Ramos (cell line): ENCODE data around the gene TRPV4.

Experiments
- in situ Hi-C: fragments of 300-500 bp; cut with MboI; formaldehyde crosslinking; loops from one replicate; pipeline ENCODE4 v1.14.3; 2022; ENCODE audit warnings: low sequenced_read_pairs; ENCODE audit not compliant: unreplicated experiment

The TRPV4 gene

DNA sequence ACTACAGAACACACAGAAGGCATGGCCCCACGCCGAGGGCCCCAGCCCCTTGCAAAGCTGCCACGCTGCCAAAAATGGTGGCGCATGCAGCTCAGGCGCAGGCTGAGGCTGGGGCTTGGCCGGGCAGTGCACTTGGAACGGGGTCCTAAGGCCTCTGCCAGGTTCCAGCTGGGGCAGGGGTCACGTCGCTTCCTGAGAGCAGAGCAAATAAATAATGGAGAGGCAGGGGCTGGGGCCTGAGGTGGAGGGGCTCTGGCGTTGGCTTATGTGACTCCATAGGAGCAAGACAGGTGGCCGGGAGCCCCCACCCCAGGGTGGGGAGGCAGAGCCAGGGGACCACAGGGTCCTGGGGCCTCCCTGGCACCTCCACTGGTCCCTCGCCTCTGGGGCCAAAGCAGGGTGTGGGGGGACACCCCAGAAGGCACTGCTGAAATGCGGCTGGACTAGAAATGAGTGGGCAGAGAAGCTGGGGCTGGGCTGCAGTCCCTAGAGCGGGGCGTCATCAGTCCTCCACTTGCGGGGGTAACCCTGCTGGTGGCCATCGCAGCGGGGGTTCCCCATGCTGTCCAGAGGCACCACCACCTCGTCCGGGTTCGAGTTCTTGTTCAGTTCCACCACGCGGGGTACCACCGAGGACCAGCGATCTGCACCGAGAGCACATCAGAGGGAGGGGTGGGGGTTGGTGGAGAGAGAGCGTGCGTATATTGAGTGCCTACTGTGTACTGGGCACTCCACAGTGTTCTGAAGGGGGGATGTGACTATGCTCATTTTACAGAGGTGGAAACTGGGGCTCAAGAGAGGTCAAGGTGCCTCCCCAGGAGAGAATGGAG is 49.8 kb downstream of the TRPV4 start:
- in situ Hi-C loops: no loop called here

DNA sequence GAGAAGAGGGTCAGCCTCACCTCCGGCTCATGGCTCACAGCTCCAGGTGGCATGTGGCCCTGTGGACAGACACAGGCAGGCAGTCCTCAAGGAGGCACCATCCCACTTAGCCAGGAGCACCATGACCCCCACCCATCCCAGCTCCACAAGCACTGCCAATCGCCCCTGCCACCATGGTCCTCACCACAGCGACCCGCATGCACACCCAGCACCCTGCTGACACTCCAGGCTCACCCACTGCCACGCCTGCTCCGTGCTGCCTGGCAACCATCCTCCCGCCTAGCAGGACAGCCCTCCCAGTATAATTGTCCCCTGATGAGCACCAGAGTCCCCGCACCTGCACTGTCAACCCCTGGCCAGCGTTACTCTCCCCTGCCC is 50.9 kb downstream of the TRPV4 start:
- in situ Hi-C loops: no loop called here

DNA sequence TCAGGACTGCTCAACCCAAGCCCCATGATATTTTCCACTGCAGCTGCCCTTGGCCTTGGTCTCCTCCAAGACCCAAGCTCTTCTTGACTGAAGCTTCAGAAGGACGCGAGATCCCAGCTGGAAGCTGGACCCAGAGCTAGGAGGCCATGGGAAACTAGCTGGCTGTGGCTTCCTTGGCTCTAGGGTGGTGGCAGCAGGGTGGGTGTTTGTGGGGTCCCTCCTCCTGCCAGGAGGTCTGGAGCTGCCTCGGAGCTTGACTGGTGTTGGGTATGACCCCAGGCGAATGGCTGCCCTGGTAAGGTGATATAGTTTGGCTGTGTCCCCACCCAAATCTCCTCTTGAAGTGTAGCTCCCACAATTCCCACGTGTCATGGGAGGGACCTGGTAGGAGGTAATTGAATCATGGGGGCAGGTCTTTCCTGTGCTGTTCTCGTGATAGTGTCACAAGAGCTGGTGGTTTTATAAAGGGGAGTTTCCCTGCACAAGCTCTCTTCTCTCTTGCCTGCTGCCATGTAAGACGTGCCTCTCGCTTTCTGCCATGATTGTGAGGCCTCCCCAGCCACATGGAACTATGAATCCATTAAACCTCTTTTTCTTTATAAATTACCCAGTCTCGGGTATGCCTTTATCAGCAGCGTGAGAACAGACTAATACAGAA is 51.4 kb downstream of the TRPV4 start:
- in situ Hi-C loops: no loop called here

DNA sequence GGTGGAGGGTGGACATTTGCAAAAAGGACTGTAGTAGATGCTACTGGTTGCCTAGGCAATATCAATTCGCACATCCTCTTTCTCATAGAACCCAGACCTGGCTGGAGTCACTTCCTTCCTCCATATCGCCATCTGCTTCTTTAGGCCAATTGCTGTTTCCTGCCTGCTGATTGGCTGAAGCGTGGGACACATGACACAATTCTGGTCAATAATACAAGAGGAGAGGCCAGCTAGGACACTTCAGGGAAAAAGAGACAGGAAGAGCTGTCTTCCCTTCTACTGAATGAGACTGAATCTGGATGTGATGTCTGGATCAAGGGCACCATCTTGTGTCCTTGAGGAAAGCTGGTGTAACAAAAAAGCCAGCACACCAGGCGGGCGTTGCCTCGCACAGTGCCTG is 53.8 kb downstream of the TRPV4 start:
- in situ Hi-C loops: loop anchor here (10.0 kb wide), 2 partner anchors 175 to 255 kb away; no protein-coding TSS in a partner anchor

DNA sequence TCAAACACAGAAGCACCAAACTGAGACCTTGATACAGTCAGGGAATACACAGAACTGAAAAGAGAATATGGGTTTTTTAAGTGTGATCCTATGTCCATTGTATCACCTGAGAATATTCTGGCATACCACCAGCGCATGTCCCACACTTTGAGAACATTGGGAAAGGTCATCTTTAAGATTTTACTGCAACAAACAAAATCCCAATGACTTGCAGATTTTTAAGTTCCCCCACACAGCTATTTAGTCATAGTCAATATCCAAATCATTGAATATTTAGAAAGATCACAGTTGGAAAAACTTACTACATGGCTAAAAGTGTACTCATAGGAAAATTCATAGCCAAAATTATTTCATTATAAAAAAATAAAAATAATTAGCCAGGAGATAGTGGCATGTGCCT is 54.5 kb downstream of the TRPV4 start:
- in situ Hi-C loops: loop anchor here (10.0 kb wide), 2 partner anchors 174 to 254 kb away; no protein-coding TSS in a partner anchor

DNA sequence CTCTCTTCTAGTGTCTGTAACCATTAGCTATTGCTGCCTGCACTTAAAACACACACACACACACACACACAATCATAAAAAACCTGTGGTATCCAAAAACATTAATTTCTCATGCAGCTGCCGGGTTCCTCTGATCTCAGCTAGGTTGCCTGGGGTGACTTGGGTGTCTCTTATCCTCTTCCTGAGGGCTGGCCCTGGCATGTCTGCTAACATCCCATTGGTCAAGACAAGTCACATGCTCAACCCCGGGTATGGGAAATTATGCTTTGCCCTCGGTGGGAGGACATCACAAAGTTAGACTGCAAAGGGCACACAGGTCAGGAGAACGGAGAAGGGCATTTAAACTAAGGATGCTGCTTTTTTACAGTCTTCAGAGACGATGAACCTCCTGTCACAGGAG is 55.7 kb downstream of the TRPV4 start:
- in situ Hi-C loops: loop anchor here (10.0 kb wide), 2 partner anchors 173 to 253 kb away; no protein-coding TSS in a partner anchor

DNA sequence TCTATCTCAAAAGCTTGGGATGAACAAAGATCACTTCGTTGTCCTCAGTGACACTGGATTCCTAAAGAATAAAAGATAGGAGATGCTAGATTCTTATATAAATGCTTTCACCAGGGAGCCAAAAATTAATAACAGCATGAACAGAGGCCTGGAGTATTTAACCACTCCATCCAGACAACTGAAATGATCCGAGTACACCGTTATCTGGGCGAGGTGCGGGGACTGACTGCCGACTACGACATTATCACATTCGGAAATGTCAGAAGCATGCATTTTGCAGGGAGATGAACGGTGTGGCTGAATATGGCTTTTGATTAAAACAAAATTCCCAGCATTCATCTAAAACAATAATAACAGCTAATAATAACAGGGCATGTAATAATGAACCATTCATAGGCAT is 56.6 kb downstream of the TRPV4 start:
- in situ Hi-C loops: loop anchor here (10.0 kb wide), 2 partner anchors 172 to 252 kb away; no protein-coding TSS in a partner anchor

DNA sequence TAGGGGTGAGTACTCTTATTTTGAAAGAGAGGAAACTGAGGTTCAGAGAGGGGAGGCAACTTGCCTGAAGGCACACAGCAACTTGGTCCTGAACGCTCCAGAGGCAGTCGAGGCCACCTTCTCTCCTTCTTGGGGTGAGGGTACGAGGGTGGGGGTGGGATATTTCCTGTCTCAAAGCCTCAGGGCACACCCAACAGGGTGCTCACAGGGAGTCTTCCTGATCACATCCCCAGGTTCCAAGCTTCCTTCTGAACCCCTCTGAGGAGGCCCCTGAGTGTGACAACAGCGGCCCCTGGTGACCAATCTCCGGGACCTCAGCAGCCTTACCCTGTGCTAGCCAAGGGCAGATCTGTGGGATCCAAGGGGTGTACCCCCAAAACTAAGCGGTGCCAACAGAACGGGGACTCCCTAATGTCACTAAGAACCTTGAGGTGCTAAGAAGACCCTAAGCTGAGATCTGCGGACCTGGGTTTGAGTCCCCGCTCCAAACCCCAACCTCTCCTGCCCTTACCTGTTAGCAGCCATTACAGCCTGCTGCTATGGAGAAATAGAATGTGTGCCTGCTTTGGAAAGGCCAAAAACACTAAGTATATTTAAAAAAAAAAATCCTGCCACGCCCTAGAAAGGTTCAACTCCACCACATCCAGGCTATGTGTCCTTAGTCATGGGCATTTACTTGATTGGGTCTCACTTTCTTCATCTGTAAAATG is 57.9 kb downstream of the TRPV4 start:
- in situ Hi-C loops: loop anchor here (10.0 kb wide), 2 partner anchors 171 to 251 kb away; no protein-coding TSS in a partner anchor

DNA sequence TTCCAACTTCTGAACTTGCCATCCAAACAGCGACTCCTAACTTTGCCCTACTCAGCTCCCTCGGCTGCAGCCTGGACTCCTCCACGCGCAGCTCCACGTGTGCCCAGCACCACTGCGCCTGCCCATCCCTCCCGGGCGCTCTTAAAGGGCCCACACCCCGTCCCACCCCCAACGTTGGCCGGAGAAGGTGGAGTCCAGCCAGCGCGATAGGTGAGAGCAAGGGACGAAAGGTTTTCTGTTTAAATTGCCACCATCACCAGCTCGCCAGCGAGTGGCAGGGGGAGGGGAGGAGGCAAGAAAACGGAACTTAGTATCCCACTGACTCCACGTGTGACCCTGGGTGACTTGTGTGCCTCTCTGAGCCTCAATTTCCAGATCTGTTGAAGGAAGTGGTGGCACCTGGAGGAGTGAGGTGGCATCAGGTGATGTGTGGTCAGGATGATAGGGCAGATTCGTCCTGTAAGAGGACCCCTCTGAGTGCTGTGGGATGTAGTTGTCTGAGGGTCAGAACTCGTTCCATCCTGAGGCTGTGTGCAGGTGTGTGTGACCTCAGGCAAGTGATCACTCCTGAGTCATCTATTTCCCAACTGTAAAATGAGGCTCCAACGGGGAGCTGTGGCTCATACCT is 59.7 kb downstream of the TRPV4 start:
- in situ Hi-C loops: loop anchor here (10.0 kb wide), 2 partner anchors 169 to 249 kb away; no protein-coding TSS in a partner anchor

DNA sequence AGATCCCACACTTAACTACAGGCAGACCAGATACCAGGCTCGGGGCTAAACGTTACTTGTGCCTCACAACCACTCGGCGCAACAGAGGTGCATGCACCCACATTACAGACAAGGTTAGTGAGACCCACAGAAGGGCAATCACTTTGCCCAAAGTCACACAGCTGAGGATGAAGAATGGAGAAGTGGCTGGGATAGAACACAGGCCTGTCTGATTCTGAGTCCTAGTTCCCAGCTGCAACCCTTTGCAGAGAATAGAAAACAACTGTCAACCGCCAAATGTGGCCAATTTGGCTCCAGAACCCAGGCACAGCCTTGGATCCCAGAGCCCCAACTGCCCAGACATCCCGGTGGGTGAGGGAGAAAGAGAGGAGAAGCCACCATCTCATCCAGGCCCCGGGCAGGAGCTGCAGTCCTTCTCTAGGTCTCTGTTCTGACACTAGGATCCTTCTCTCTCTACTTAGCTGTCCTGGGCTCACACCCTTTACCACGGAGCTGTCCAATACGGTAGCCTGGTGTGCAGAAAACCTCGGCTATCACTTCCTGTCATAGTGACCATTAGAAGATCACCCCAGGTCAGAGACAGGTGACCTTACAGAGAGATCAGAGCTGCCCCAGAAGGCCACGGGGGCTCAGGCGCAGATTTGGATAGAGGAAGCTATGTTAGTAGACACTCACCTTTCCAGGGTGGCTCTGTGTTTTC is 60.4 kb downstream of the TRPV4 start:
- in situ Hi-C loops: loop anchor here (10.0 kb wide), 2 partner anchors 168 to 248 kb away; no protein-coding TSS in a partner anchor

DNA sequence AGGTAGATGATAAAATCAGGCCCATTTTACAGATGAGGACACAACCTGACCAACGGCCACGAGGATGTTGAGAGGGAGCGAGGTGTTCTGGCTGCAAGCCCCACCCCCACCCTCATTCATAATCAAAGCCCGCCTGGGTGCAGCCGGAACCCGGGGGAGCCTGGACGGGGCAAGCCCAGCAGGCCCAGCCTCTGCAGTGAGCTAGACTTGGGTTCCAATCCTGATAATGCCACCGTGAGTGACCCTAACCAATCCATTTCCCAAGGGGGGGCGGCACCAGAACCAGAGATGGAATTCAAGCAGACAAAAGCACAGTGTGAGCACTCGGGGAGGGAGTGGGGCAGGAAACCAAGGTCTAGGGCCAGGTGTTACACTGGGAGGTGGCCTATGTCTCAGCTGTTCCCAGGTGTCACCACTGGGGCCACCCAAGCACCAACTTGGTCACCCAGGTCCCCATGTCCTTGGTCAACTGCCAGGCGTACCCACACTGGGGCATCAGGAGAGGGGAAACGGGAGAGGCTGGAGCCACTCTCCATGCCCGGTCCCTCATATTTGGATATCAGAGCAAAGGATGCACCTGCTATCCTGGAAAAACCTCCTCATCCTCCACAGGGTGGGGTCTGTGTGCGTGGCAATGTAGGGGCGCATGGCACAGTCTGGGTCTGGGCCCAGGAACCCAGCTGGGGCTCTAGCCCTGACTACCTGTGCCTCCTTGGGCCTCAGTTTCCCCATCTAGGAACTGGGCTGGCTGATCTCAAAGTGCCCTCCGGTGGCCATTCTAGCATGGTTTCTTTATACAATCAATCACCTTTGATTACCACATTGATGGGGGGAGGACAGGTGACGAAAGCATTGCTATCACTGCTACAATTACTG is 61.2 kb downstream of the TRPV4 start:
- in situ Hi-C loops: loop anchor here (10.0 kb wide), 2 partner anchors 167 to 247 kb away; no protein-coding TSS in a partner anchor

DNA sequence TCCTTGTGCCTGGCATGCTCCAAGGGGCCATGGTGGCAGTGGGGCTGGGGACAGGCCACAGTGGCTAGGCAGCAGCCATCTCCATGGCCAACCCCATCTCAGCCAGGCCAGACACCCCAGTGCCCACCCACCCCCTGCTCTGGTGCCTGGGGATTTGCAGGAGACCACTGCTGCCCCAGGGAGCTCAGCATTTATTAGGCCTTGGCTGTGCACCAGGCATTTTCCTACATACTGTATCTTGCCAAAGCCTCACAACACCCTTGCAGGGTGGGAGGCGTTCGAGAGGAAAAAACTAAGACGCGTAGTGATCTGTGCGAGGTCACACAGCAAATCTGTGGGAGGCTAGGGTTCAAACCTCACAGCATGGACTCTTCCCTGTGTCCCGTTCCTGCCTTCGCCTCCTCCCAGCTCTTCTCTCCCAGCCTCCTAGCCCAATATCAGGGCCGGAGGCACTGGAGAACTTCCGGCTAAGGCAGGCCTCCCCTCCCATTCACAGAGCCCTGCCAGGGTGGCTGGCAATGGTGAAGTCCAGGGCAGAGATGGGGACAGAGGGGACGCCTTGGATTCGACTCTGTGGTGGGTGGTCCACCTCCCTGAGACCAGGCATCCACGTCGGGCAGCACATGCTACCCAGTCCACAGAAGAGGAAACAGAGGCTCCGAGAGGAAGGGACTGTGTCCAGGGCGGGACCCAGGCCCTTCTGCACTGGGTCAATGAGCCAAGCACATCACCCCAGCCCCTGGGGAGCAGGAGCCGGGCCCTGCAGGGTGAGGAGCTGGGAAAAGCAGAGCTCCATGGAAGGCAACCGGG is 62.1 kb downstream of the TRPV4 start:
- in situ Hi-C loops: loop anchor here (10.0 kb wide), 2 partner anchors 166 to 246 kb away; no protein-coding TSS in a partner anchor

DNA sequence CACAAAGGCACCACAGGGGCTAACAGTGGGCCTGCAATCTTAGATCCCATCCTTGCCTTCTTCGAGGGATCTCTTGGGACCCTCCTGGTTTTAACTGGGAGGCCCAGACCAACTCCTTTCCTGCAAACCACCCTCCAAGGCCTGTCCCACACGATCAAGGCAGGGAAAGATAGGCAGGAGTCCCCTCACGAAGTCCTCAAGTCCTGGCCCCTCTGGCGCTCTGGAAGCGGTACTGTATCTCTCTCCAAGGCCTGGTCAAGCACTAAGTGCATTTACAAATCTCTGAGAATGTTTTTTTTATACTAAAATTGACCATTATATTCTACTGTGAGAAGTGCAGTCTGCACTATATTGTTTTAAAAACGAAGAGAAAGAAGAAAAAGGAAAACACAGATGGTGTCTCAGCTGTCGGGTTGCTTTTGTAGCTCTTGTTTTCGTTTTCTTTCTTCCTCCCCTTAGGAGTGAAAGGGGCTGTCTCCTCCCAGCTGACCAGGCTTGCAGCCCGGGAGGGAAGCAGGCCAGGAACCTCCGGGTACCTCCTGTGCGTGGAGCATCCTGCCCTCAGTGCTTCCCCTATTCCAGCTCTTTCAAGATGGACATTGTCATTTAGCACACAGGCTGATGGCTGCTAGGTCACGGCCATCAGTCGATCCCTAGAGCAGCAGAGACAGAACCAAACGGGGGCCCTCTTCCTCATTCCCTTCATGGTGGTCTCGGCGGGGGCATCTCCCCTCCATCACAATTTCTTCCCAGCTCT is 62.9 kb downstream of the TRPV4 start:
- in situ Hi-C loops: loop anchor here (10.0 kb wide), 2 partner anchors 165 to 245 kb away; no protein-coding TSS in a partner anchor

DNA sequence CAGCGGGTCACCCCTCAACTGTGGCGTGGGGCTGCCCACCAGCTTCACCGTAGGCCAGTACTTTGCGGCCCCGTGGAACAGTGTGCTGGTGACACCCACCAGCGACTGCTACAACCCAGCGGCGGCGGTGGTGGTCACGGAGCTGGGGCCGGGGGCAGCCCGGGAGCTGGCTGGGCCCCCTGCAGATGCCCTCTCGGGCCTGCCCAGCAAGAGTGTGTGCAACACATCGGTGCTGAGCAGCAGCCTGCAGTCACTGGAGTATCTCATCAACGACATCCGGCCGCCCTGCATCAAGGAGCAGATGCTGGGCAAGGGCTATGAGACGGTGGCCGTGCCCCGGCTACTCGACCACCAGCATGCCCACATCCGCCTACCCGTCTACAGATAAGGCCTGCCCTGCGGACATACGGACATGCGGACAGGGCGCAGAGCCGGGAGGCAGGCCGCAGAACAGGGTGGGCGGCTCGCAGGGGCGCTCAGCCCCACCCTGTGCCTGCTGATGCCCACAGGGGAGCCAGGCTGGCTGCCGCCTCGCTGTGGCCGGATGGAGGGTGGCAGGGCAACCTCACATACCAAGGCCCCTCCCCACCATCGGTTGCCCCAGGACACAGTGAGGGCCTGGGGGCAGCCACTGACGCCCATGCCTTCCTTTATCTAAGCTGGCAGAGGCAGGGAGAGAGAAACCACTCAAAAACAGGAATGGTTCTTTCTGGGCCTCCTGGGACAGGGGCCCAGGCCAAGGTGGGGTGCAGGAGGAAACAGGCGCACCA is 64.1 kb downstream of the TRPV4 start:
- in situ Hi-C loops: no loop called here

DNA sequence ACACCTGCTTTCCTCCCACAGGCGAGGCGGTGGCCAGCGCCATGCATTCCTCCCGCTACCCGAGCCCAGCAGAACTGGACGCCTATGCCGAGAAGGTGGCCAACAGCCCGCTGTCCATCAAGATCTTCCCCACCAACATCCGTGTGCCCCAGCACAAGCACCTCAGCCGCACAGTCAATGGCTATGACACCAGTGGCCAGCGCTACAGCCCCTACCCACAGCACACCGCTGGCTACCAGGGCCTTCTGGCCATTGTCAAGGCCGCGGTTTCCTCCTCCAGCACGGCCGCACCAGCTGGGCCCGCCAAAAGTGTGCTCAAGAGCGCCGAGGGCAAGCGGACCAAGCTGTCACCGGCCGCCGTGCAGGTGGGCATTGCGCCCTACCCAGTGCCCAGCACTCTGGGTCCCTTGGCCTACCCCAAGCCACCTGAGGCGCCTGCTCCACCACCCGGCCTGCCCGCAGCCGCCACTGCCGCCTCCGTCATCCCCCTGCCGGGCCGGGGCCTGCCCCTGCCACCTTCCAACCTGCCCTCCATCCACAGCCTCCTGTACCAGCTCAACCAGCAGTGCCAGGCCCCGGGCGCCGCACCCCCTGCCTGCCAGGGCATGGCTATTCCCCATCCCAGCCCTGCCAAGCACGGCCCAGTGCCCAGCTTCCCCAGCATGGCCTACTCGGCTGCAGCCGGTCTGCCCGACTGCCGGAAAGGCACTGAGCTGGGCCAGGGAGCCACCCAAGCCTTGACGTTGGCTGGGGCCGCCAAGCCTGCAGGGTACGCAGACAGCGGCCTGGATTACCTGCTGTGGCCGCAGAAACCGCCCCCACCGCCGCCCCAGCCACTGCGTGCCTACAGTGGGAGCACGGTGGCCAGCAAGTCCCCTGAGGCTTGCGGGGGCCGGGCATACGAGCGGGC is 65.0 kb downstream of the TRPV4 start:
- in situ Hi-C loops: no loop called here
